ENCODE measurements around the gene MFSD6. TPM values are rescaled to one million over a fixed set of nuclear protein-coding genes. Genes with fewer than 3 reads are reported as not detected.

MFSD6 gene
- total and polyA plus RNA-seq, 2 of the 8 experiments (the other 6 are each of a cell fraction or from before 2014, with no cell fraction given), result 1.8 to 5.1 TPM

GRCh38 chr2:190458352-190459107, 50.4 kb downstream of the MFSD6 start (continued):
- no peak for TF ChIP-seq KDM5A (IDR thresholded peaks at IDR 0.05; ENCODE audit: low read length)
- TF ChIP-seq CTCF (IDR thresholded peaks at IDR 0.05; ENCODE audit: control extremely low read depth in 1 of 3, insufficient read depth in 1 of 3, low read depth in 1 of 3, low read length in 3 of 3), result no peak
- no peak for TF ChIP-seq POLR2A (IDR thresholded peaks at IDR 0.05; ENCODE audit: control extremely low read depth in 1 of 2, low read depth in 2 of 2, low read length in 2 of 2)
- TF ChIP-seq ATF3 (IDR thresholded peaks at IDR 0.05; ENCODE audit: insufficient read depth, low read depth, low read length), result no peak
